ENCODE results near the gene TTC38.

GRCh38 chr22:46244771-46245170 is 23.0 kb upstream of the TTC38 start:
- TF ChIP-seq CTCF (IDR thresholded peaks at IDR 0.05) (no peak), POLR2A (IDR thresholded peaks at IDR 0.05; ENCODE audit: low read depth) (no peak)
